IMR-90 (cell line): ENCODE results near the gene DCAF15. TPM values are rescaled to one million over a fixed set of nuclear protein-coding genes. Genes with fewer than 3 reads are reported as not detected.

ENCODE experiments used
- ATAC-seq: fragments of 200-7000 bp; cut with Tn5 transposase; 2 replicates; pipeline ENCODE4 v1.9.1; 2020; ENCODE audit warnings: low read depth, mild to moderate bottlenecking, moderate library complexity
- BruUV-seq: library from RNA; stranded (reverse); fragments of 400-500 nt; replicated peaks from 2 replicates; lab custom pipeline; 2021; lab: Mats Ljungman, UMichigan
- CTCF ChIA-PET: fragments of 300-600 bp; formaldehyde crosslinking; extraction: SDS; loops from one replicate; lab custom pipeline; 2021; ENCODE audit warnings: antibody characterized with exemption; lab: Yijun Ruan, JAX
- POLR2A ChIA-PET: fragments of 300-600 bp; sonication (Branson Sonifier 250); formaldehyde crosslinking; loops from one replicate; lab custom pipeline; 2022; ENCODE audit warnings: antibody characterized with exemption; ENCODE audit not compliant: unreplicated experiment; lab: Charles Lee
- DNase-seq: peaks from one replicate; pipeline ENCODE4 v3.0.0; 2013
- H2AFZ ChIP-seq: replicated peaks from 2 replicates; pipeline ENCODE3; 2013; ENCODE audit warnings: low read length, mild to moderate bottlenecking; ENCODE audit not compliant: poor library complexity
- H2AK5ac ChIP-seq: 2 replicates; pipeline ENCODE4 v1.6.1; 2013; ENCODE audit warnings: low read depth, low read length, inconsistent platforms
- H2AK9ac ChIP-seq: replicated peaks from 2 replicates; pipeline ENCODE3; 2013; ENCODE audit warnings: mild to moderate bottlenecking, low read depth, low read length, moderate library complexity; ENCODE audit not compliant: poor library complexity
- H2BK120ac ChIP-seq: 2 replicates; pipeline ENCODE4 v1.6.1; 2013; ENCODE audit warnings: low read depth, low read length, inconsistent platforms
- H2BK15ac ChIP-seq: 3 replicates; pipeline ENCODE4 v1.6.1; 2013; ENCODE audit warnings: low read depth, low read length, inconsistent platforms
- H2BK20ac ChIP-seq: 2 replicates; pipeline ENCODE4 v1.6.1; 2013; ENCODE audit warnings: low read depth, mild to moderate bottlenecking, inconsistent platforms, low read length, moderate library complexity
- H2BK5ac ChIP-seq: 2 replicates; pipeline ENCODE4 v1.6.1; 2013; ENCODE audit warnings: mild to moderate bottlenecking, low read depth, low read length, inconsistent platforms; ENCODE audit not compliant: poor library complexity, severe bottlenecking
- H3K14ac ChIP-seq: replicated peaks from 2 replicates; pipeline ENCODE4 v1.6.1; 2013; ENCODE audit warnings: low read depth, low read length, inconsistent platforms
- H3K18ac ChIP-seq: 2 replicates; pipeline ENCODE4 v1.6.1; 2013; ENCODE audit warnings: low read depth, low read length, control low read depth
- H3K23ac ChIP-seq: 2 replicates; pipeline ENCODE4 v1.6.1; 2013; ENCODE audit warnings: low read depth, low read length, inconsistent platforms
- H3K27ac ChIP-seq: 2 replicates; pipeline ENCODE4 v1.5.1; 2013; ENCODE audit warnings: mild to moderate bottlenecking, control low read depth, low read length; ENCODE audit not compliant: insufficient read depth
- H3K27me3 ChIP-seq: 2 replicates; pipeline ENCODE4 v1.6.1; 2013; ENCODE audit warnings: low read length; ENCODE audit not compliant: control insufficient read depth, insufficient read depth
- H3K36me3 ChIP-seq: 2 replicates; pipeline ENCODE4 v1.6.1; 2013; ENCODE audit warnings: low read length, mixed read lengths; ENCODE audit not compliant: control insufficient read depth, insufficient read depth
- H3K4ac ChIP-seq: 2 replicates; pipeline ENCODE4 v1.6.1; 2013; ENCODE audit warnings: low read depth, low read length, inconsistent platforms
- H3K4me1 ChIP-seq: 2 replicates; pipeline ENCODE4 v1.6.1; 2013; ENCODE audit warnings: low read length, mixed read lengths; ENCODE audit not compliant: control insufficient read depth, insufficient read depth
- H3K4me2 ChIP-seq: 2 replicates; pipeline ENCODE4 v1.6.1; 2013; ENCODE audit warnings: low read depth, mild to moderate bottlenecking, control low read depth, low read length, moderate library complexity
- H3K4me3 ChIP-seq: 2 replicates; pipeline ENCODE4 v1.5.1; 2013; ENCODE audit warnings: low read depth, mild to moderate bottlenecking, control low read depth, low read length, moderate library complexity; ENCODE audit not compliant: insufficient read depth
- H3K56ac ChIP-seq: 2 replicates; pipeline ENCODE4 v1.6.1; 2013; ENCODE audit warnings: low read length, inconsistent platforms; ENCODE audit not compliant: insufficient read depth; ENCODE audit errors: extremely low read depth
- H3K79me1 ChIP-seq, 2 experiments: 2 replicates each; pipeline ENCODE4 v1.6.1; 2013; ENCODE audit warnings: low read length in 2 of 2, inconsistent platforms in 1 of 2, low read depth in 1 of 2
- H3K9ac ChIP-seq: 2 replicates; pipeline ENCODE4 v1.6.1; 2013; ENCODE audit warnings: low read depth, low read length, control low read depth
- H3K9me1 ChIP-seq: 2 replicates; pipeline ENCODE4 v1.6.1; 2013; ENCODE audit warnings: low read length, inconsistent platforms; ENCODE audit not compliant: insufficient read depth
- H3K9me3 ChIP-seq: 2 replicates; pipeline ENCODE4 v1.6.1; 2013; ENCODE audit warnings: low read length; ENCODE audit not compliant: control insufficient read depth, insufficient read depth
- H4K20me1 ChIP-seq: 2 replicates; pipeline ENCODE4 v1.6.1; 2013; ENCODE audit warnings: low read length, inconsistent platforms; ENCODE audit not compliant: insufficient read depth
- H4K5ac ChIP-seq: 2 replicates; pipeline ENCODE4 v1.6.1; 2013; ENCODE audit warnings: mild to moderate bottlenecking, low read depth, low read length, control low read depth
- H4K8ac ChIP-seq, 2 experiments: 2 replicates each; pipeline ENCODE4 v1.6.1; 2013; ENCODE audit warnings: low read depth in 2 of 2, low read length in 2 of 2, control low read depth in 1 of 2, inconsistent platforms in 1 of 2
- H4K91ac ChIP-seq: 2 replicates; pipeline ENCODE4 v1.6.1; 2013; ENCODE audit warnings: low read depth, low read length, inconsistent platforms; ENCODE audit not compliant: insufficient read depth
- BHLHE40 ChIP-seq: fragments of 150-350 bp; IDR thresholded peaks from 2 replicates; pipeline ENCODE4 v1.6.1; 2016; ENCODE audit warnings: mild to moderate bottlenecking, low read depth, low read length
- CHD1 ChIP-seq: IDR thresholded peaks from 2 replicates; pipeline ENCODE4 v1.6.1; 2012; ENCODE audit warnings: low read depth, low read length, improper control_type of control experiment
- MAFK ChIP-seq: IDR thresholded peaks from 2 replicates; pipeline ENCODE4 v1.6.1; 2012; ENCODE audit warnings: low read depth, low read length, improper control_type of control experiment
- SMC3 ChIP-seq: fragments of 150-350 bp; IDR thresholded peaks from 2 replicates; pipeline ENCODE4 v1.6.1; 2016; ENCODE audit warnings: low read depth, mild to moderate bottlenecking, antibody characterized with exemption, low read length, moderate library complexity
- WGBS, 2 experiments: methylation state at CpG; one replicate each; pipeline versions ENCODE4 v1.1.5 to v1.1.7; 2013; ENCODE audit warnings: missing lambda C conversion rate in 2 of 2; ENCODE audit not compliant: insufficient read length in 1 of 2; ENCODE audit errors: extremely low coverage in 2 of 2; 5-methylcytosine and 5-hydroxymethylcytosine counted together
- dilution Hi-C: fragments of 300-500 bp; cut with HindIII; formaldehyde crosslinking; loops from one replicate; pipeline ENCODE4 v1.14.3; 2018; ENCODE audit warnings: low sequenced_read_pairs; ENCODE audit not compliant: unreplicated experiment
- in situ Hi-C: fragments of 300-500 bp; cut with MboI; formaldehyde crosslinking; loops from 3 replicates; pipeline ENCODE4 v1.14.3; 2019; ENCODE audit warnings: low sequenced_read_pairs, inconsistent platforms, mixed read lengths
- intact Hi-C: fragments of 100-400 bp; cut with micrococcal nuclease; formaldehyde crosslinking; loops from 2 replicates; pipeline ENCODE4 v1.10.0; 2022
- polyA plus RNA-seq, 3 experiments: library from polyadenylated mRNA; depleted of rRNA; stranded (reverse); fragments of >200 nt; gene quantifications; 2 replicates each; pipeline ENCODE4 v1.2.3, GENCODE V29; 2012; ENCODE audit warnings: low replicate concordance in 1 of 3
- total RNA-seq: library from RNA; depleted of rRNA; stranded (reverse); fragments of >200 nt; gene quantifications from 2 replicates; pipeline ENCODE4 v1.2.3, GENCODE V29; 2012
- TF ChIP-seq, protein P1 (sequence below): fragments of 150-350 bp; IDR thresholded peaks from 2 replicates; pipeline ENCODE4 v1.6.1; 2016; ENCODE audit warnings: low read depth, mild to moderate bottlenecking, low read length, moderate library complexity, borderline replicate concordance

Gene DCAF15
- total and polyA plus RNA-seq, 2 of the 4 experiments (the other 2 are of a cell fraction) = 6.8 to 31.0 TPM

DNA sequence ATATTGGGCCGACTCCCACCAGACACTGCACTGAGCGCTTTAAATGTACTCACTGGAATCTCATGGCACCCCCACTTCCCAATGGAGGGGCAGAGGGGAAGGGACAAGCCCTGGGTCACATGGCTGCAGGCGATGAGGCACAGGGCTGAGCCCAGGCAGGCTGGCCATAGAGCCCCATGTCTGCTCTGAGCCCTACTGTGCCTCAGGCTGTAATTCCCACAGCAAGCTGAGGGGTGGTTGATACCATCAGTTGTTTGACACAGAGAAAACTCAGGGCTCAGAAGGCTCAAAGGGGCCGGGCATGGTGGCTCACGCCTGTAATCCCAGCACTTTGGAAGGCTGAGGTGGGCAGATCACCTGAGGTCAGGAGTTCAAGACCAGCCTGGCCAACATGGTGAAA lies 28.7 kb downstream of the DCAF15 start:
- no peaks in the 10 kb centered on the region for H3K27me3 ChIP-seq
- H3K18ac ChIP-seq = no peak overlapping the region
- H2BK20ac ChIP-seq = no peak overlapping the region
- no peak overlapping the region for H3K23ac ChIP-seq
- 0 out of 2 replicates have a peak, but pooled peaks cover 1% of the 10 kb centered on the region for H3K9me1 ChIP-seq
- CTCF ChIA-PET = no interaction called here
- DNase-seq (no peak), ATAC-seq (no peak)
- no peak overlapping the region for H3K27ac ChIP-seq
- peaks cover 9% of the 10 kb centered on the region; the same call in 1 of the 2 replicates for H3K36me3 ChIP-seq
- H3K9ac ChIP-seq = no peak overlapping the region
- intact Hi-C loops (no loop called here), dilution Hi-C loops (no loop called here), in situ Hi-C loops (no loop called here)
- H3K4me3 ChIP-seq = no peak overlapping the region
- H2AFZ ChIP-seq = no peak overlapping the region
- TF ChIP-seq, protein P1, sequence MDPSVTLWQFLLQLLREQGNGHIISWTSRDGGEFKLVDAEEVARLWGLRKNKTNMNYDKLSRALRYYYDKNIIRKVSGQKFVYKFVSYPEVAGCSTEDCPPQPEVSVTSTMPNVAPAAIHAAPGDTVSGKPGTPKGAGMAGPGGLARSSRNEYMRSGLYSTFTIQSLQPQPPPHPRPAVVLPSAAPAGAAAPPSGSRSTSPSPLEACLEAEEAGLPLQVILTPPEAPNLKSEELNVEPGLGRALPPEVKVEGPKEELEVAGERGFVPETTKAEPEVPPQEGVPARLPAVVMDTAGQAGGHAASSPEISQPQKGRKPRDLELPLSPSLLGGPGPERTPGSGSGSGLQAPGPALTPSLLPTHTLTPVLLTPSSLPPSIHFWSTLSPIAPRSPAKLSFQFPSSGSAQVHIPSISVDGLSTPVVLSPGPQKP = no peak
- TF ChIP-seq CHD1 (no peak), SMC3 (no peak), BHLHE40 (no peak), MAFK (no peak)
- H3K4ac ChIP-seq = no peak overlapping the region
- H4K5ac ChIP-seq = no peak overlapping the region
- H3K56ac ChIP-seq = no peak overlapping the region
- no peak overlapping the region for H2BK15ac ChIP-seq
- POLR2A ChIA-PET = no interaction called here
- H3K79me1 ChIP-seq = peaks cover 0 to 8% of the 10 kb centered on the region in 2 experiments; a peak in 1 of 4 replicates
- H4K8ac ChIP-seq = no peak overlapping the region
- H3K9me3 ChIP-seq = no peaks in the 10 kb centered on the region
- no peak overlapping the region for H2BK120ac ChIP-seq
- H3K4me1 ChIP-seq = no peaks in the 10 kb centered on the region
- no peak overlapping the region for H4K91ac ChIP-seq
- no TSS peak for BruUV-seq
- H2BK5ac ChIP-seq = no peak overlapping the region
- no peak overlapping the region for H3K14ac ChIP-seq
- no peak overlapping the region for H3K4me2 ChIP-seq
- H2AK5ac ChIP-seq = no peak overlapping the region
- H2AK9ac ChIP-seq = no peak overlapping the region
- WGBS, 2 experiments = no CpG with 5 or more reads among the region's 5 CpGs
- H4K20me1 ChIP-seq = no peaks in the 10 kb centered on the region
